HepG2 (cell line): ENCODE data around the gene MARF1. TPM values are rescaled to one million over a fixed set of nuclear protein-coding genes. Genes with fewer than 3 reads are reported as not detected.

Experiments used
- DMAP1 ChIP-seq: IDR thresholded peaks from 2 replicates; pipeline ENCODE4 v1.6.1; 2016
- DPF2 ChIP-seq: sonication (generic); formaldehyde crosslinking; IDR thresholded peaks from 2 replicates; pipeline ENCODE4 v1.4.0; 2020; ENCODE audit warnings: mild to moderate bottlenecking, low read depth, missing genetic modification reagents, borderline replicate concordance
- ELF1 ChIP-seq: sonication (generic); formaldehyde crosslinking; IDR thresholded peaks from 2 replicates; pipeline ENCODE4 v1.4.0; 2020; ENCODE audit warnings: missing genetic modification reagents
- ELF3 ChIP-seq: IDR thresholded peaks from 2 replicates; pipeline ENCODE4 v1.6.1; 2016; ENCODE audit warnings: missing genetic modification reagents, missing compliant biosample characterization
- FOSL2 ChIP-seq: sonication (generic); formaldehyde crosslinking; IDR thresholded peaks from 2 replicates; pipeline ENCODE4 v1.4.0; 2020; ENCODE audit warnings: missing genetic modification reagents
- FOXK1 ChIP-seq: sonication (generic); formaldehyde crosslinking; IDR thresholded peaks from 2 replicates; pipeline ENCODE4 v1.4.0; 2020; ENCODE audit warnings: low read depth, missing genetic modification reagents, borderline replicate concordance
- MBD4 ChIP-seq: IDR thresholded peaks from 2 replicates; pipeline ENCODE4 v1.6.1; 2012; ENCODE audit warnings: low read length, inconsistent platforms, borderline replicate concordance
- MIER3 ChIP-seq: IDR thresholded peaks from 2 replicates; pipeline ENCODE4 v1.6.1; 2016; ENCODE audit warnings: missing compliant biosample characterization, borderline replicate concordance
- PAX8 ChIP-seq: sonication (generic); formaldehyde crosslinking; IDR thresholded peaks from 2 replicates; pipeline ENCODE4 v1.8.0; 2022; ENCODE audit warnings: mild to moderate bottlenecking, missing genetic modification reagents, borderline replicate concordance
- POLR2AphosphoS2 ChIP-seq: IDR thresholded peaks from 2 replicates; pipeline ENCODE4 v1.6.1; 2011; ENCODE audit warnings: low read depth, low read length, improper control_type of control experiment
- RELA ChIP-seq: sonication (generic); formaldehyde crosslinking; IDR thresholded peaks from 2 replicates; pipeline ENCODE4 v1.4.0; 2020; ENCODE audit warnings: missing genetic modification reagents
- SAFB2 ChIP-seq: sonication (generic); formaldehyde crosslinking; IDR thresholded peaks from 2 replicates; pipeline ENCODE4 v1.5.1; 2020; ENCODE audit warnings: missing genetic modification reagents, low read depth, mild to moderate bottlenecking, borderline replicate concordance
- ZMYM2 ChIP-seq: sonication (generic); formaldehyde crosslinking; IDR thresholded peaks from 2 replicates; pipeline ENCODE4 v1.8.0; 2022; ENCODE audit warnings: mild to moderate bottlenecking, missing genetic modification reagents
- ZNF143 ChIP-seq: sonication (generic); formaldehyde crosslinking; IDR thresholded peaks from 2 replicates; pipeline ENCODE4 v1.4.0; 2020; ENCODE audit warnings: missing genetic modification reagents
- ZNF275 ChIP-seq: sonication (generic); formaldehyde crosslinking; IDR thresholded peaks from 2 replicates; pipeline ENCODE4 v1.8.0; 2022; ENCODE audit warnings: missing genetic modification reagents, mild to moderate bottlenecking, inconsistent platforms, borderline replicate concordance
- ZNF326 ChIP-seq: sonication (generic); formaldehyde crosslinking; IDR thresholded peaks from 2 replicates; pipeline ENCODE4 v1.4.0; 2020; ENCODE audit warnings: missing genetic modification reagents, borderline replicate concordance
- ZNF333 ChIP-seq: sonication (generic); formaldehyde crosslinking; IDR thresholded peaks from 2 replicates; pipeline ENCODE4 v1.4.0; 2020; ENCODE audit warnings: mild to moderate bottlenecking, missing genetic modification reagents, borderline replicate concordance
- ZNF414 ChIP-seq: sonication (generic); formaldehyde crosslinking; IDR thresholded peaks from 2 replicates; pipeline ENCODE4 v1.5.0; 2020; ENCODE audit warnings: missing genetic modification reagents
- ZNF747 ChIP-seq: sonication (generic); formaldehyde crosslinking; IDR thresholded peaks from 2 replicates; pipeline ENCODE4 v1.8.1; 2023; ENCODE audit warnings: missing genetic modification reagents, mild to moderate bottlenecking, borderline replicate concordance
- ZNF761 ChIP-seq: sonication (generic); formaldehyde crosslinking; conservative IDR thresholded peaks from 2 replicates; pipeline ENCODE4 v1.4.0; 2020; ENCODE audit warnings: mild to moderate bottlenecking, missing genetic modification reagents
- ZNF788 ChIP-seq: sonication (generic); formaldehyde crosslinking; IDR thresholded peaks from 2 replicates; pipeline ENCODE4 v1.5.0; 2020; ENCODE audit warnings: mild to moderate bottlenecking, missing genetic modification reagents, borderline replicate concordance
- polyA plus RNA-seq, 8 experiments: library from polyadenylated mRNA; depleted of rRNA in 3 of 8; stranded (reverse) in 7 of 8; unstranded in 1 of 8; fragments of >200 nt; fragmentation: Illumina TruSeq in 4 of 8; extraction: Trizol in 4 of 8; gene quantifications; 2 replicates each; pipeline versions ENCODE4 v1.2.1 to v1.2.3, GENCODE V29; 2011 to 2016; ENCODE audit warnings: low read depth in 4 of 8, missing spikeins in 1 of 8, mixed read lengths in 1 of 8; ENCODE audit not compliant: insufficient read depth in 1 of 8
- total RNA-seq, 5 experiments: library from RNA; depleted of rRNA; stranded (reverse); fragments of >200 nt; fragmentation: Illumina TruSeq; extraction: Trizol; gene quantifications; 2 replicates each; pipeline ENCODE4 v1.2.3, GENCODE V29; 2016; ENCODE audit warnings: low read depth in 1 of 5
- TF ChIP-seq, protein P1 (sequence below): sonication (generic); formaldehyde crosslinking; IDR thresholded peaks from 2 replicates; pipeline ENCODE4 v1.4.0; 2020; ENCODE audit warnings: missing genetic modification reagents

MARF1 gene
- total and polyA plus RNA-seq, 2 of the 13 experiments (the other 11 are each of a cell fraction or from before 2014, with no cell fraction given): 8.7 to 20.7 TPM

DNA sequence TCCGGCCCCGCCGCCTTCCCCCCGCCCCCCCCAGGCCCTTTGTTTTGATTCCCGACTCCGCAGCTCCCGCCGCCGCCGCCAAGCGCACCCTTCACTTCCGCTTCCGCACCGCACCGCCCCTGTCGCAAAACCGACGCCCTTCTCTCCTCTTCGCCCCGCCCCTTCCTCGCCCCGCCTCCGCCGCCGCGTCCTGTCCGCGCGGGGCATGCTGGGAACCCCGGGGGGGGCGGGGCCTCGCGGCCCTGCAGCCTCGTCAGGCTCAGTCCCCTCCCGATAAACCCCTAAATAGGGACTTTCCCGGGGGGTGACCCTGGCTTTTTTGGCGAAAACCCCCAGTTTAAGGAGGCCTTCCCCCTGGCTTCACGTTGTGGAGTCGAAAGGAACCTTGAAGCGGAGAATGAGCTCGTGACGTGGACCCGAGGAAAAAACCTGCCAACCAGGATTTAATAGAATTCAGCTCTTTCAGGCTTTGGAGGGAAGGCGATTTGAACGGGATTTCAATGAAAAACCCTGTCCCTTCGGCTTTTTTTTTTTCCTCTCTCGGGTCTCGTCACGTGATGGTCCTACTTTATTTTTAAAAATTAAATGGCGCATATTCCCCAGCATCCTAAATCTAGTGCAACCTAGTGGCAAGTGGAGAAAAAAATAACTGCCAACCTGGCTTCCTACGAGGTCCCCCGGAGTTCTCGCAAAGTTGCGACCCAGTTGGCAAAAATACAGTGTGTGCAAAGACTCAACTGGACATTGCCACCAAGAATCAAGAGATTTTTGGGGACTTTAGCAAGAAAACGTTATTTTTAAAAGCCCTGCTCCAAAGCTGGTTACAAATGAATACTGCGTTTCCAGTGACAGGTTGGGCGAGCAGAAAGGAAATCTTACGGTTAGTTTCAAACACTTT lies at the start of gene MARF1 (continued):
- TF ChIP-seq, protein P1, sequence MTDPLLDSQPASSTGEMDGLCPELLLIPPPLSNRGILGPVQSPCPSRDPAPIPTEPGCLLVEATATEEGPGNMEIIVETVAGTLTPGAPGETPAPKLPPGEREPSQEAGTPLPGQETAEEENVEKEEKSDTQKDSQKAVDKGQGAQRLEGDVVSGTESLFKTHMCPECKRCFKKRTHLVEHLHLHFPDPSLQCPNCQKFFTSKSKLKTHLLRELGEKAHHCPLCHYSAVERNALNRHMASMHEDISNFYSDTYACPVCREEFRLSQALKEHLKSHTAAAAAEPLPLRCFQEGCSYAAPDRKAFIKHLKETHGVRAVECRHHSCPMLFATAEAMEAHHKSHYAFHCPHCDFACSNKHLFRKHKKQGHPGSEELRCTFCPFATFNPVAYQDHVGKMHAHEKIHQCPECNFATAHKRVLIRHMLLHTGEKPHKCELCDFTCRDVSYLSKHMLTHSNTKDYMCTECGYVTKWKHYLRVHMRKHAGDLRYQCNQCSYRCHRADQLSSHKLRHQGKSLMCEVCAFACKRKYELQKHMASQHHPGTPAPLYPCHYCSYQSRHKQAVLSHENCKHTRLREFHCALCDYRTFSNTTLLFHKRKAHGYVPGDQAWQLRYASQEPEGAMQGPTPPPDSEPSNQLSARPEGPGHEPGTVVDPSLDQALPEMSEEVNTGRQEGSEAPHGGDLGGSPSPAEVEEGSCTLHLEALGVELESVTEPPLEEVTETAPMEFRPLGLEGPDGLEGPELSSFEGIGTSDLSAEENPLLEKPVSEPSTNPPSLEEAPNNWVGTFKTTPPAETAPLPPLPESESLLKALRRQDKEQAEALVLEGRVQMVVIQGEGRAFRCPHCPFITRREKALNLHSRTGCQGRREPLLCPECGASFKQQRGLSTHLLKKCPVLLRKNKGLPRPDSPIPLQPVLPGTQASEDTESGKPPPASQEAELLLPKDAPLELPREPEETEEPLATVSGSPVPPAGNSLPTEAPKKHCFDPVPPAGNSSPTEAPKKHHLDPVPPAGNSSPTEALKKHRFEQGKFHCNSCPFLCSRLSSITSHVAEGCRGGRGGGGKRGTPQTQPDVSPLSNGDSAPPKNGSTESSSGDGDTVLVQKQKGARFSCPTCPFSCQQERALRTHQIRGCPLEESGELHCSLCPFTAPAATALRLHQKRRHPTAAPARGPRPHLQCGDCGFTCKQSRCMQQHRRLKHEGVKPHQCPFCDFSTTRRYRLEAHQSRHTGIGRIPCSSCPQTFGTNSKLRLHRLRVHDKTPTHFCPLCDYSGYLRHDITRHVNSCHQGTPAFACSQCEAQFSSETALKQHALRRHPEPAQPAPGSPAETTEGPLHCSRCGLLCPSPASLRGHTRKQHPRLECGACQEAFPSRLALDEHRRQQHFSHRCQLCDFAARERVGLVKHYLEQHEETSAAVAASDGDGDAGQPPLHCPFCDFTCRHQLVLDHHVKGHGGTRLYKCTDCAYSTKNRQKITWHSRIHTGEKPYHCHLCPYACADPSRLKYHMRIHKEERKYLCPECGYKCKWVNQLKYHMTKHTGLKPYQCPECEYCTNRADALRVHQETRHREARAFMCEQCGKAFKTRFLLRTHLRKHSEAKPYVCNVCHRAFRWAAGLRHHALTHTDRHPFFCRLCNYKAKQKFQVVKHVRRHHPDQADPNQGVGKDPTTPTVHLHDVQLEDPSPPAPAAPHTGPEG (CRISPR knock-in tag): peak; percentile 40; the same call in 1 of the 2 replicates
- TF ChIP-seq ELF3 (CRISPR knock-in tag) (peak; percentile 72; the same call in 1 of the 2 replicates), ZNF143 (CRISPR knock-in tag) (peak; percentile 90), ZNF414 (peak; percentile 19; the same call in 1 of the 2 replicates), ZNF747 (CRISPR knock-in tag) (no peak; the same call in 1 of the 2 replicates), RELA (CRISPR knock-in tag) (peak; percentile 79; the same call in 1 of the 2 replicates), ZNF326 (CRISPR knock-in tag) (0 out of 2 replicates have a peak, but pooled peaks have one; percentile 42), ZNF788 (CRISPR knock-in tag) (0 out of 2 replicates have a peak, but pooled peaks have one; percentile 33), POLR2AphosphoS2 (peak; percentile 71; the same call in 1 of the 2 replicates), FOXK1 (CRISPR knock-in tag) (peak; percentile 95), PAX8 (CRISPR knock-in tag) (0 out of 2 replicates have a peak, but pooled peaks have one; percentile 58), ELF1 (CRISPR knock-in tag) (peak; percentile 86), ZMYM2 (CRISPR knock-in tag) (no peak), SAFB2 (CRISPR knock-in tag) (no peak), ZNF333 (CRISPR knock-in tag) (peak; percentile 17; the same call in 1 of the 2 replicates), FOSL2 (0 out of 2 replicates have a peak, but pooled peaks have one; percentile 12), MIER3 (0 out of 2 replicates have a peak, but pooled peaks have one; percentile 9), ZNF275 (CRISPR knock-in tag) (no peak), DPF2 (CRISPR knock-in tag) (peak; percentile 9; the same call in 1 of the 2 replicates), MBD4 (no peak), DMAP1 (CRISPR knock-in tag) (peak; percentile 79; the same call in 1 of the 2 replicates), ZNF761 (CRISPR knock-in tag) (peak; percentile 67)
